Lung (tissue), 12 donors: ENCODE results near the gene PRSS12. TPM values are rescaled to one million over a fixed set of nuclear protein-coding genes. Genes with fewer than 3 reads are reported as not detected.

ENCODE experiments used
- ATAC-seq: fragments of 200-7000 bp; cut with Tn5 transposase; one replicate; pipeline ENCODE4 v1.9.1; 2020; ENCODE audit warnings: moderate number of reproducible peaks; ENCODE audit not compliant: insufficient read depth, low FRiP score
- DNase-seq, 3 donors: peaks; one replicate each; pipeline ENCODE4 v3.0.0-alpha.2; 2013 to 2017
- H3K27ac ChIP-seq, 2 donors: one replicate each; pipeline ENCODE4 v1.5.1; 2013; ENCODE audit warnings: mild to moderate bottlenecking in 2 of 2, moderate library complexity in 2 of 2, control low read depth in 1 of 2, inconsistent platforms in 1 of 2, low read depth in 1 of 2, low read length in 1 of 2
- H3K27me3 ChIP-seq, 3 donors: one replicate each; pipeline ENCODE4 v1.5.1; 2013; ENCODE audit warnings: low read length in 2 of 3; ENCODE audit not compliant: control insufficient read depth in 3 of 3, insufficient read depth in 3 of 3
- H3K36me3 ChIP-seq, 4 donors: one replicate each; pipeline ENCODE4 v1.5.1; 2013; ENCODE audit warnings: low read length in 4 of 4, mild to moderate bottlenecking in 1 of 4, moderate library complexity in 1 of 4; ENCODE audit not compliant: control insufficient read depth in 4 of 4, insufficient read depth in 4 of 4
- H3K4me1 ChIP-seq, 5 donors: one replicate each; pipeline ENCODE4 v1.5.1; 2013; ENCODE audit warnings: low read length in 5 of 5, mild to moderate bottlenecking in 2 of 5, moderate library complexity in 1 of 5; ENCODE audit not compliant: control insufficient read depth in 5 of 5, insufficient read depth in 5 of 5
- H3K4me3 ChIP-seq: one replicate; pipeline ENCODE4 v1.5.1; 2013; ENCODE audit warnings: mild to moderate bottlenecking, control low read depth, moderate library complexity
- H3K9ac ChIP-seq, 2 donors: one replicate each; pipeline ENCODE4 v1.5.1; 2013; ENCODE audit warnings: low read length in 2 of 2, control low read depth in 1 of 2; ENCODE audit not compliant: insufficient read depth in 1 of 2
- H3K9me3 ChIP-seq, 4 donors: one replicate each; pipeline ENCODE4 v1.5.1; 2013; ENCODE audit warnings: low read length in 3 of 4, mild to moderate bottlenecking in 1 of 4, moderate library complexity in 1 of 4; ENCODE audit not compliant: control insufficient read depth in 4 of 4, insufficient read depth in 3 of 4
- WGBS, 2 donors: extraction: QIAGEN DNeasy Blood & Tissue Kit; methylation state at CpG; one replicate each; pipeline ENCODE4 v1.1.7; 2013; 5-methylcytosine and 5-hydroxymethylcytosine counted together
- polyA plus RNA-seq, 2 donors: library from polyadenylated mRNA; stranded (reverse); fragments of 200-250 nt; gene quantifications; one replicate each; pipeline ENCODE4 v1.2.1, GENCODE V29; 2013
- total RNA-seq, 2 donors: library from RNA; depleted of rRNA in 1 of 2; stranded (reverse); fragments of >200 nt in 1 of 2; gene quantifications; one replicate each; pipeline ENCODE4 v1.2.1, GENCODE V29; 2014 to 2021
- TF ChIP-seq, protein P1 (sequence below): IDR thresholded peaks from 2 replicates; pipeline ENCODE4 v1.5.1; 2012; ENCODE audit warnings: mild to moderate bottlenecking; ENCODE audit errors: control extremely low read depth, extremely low read depth
- donor health status: control.
- donor health status: control.
- donor health status: Bipolar disorder and iron deficiency.
- donor health status: healthy.
- donor health status: DM: yes; HTN: yes; CAD: no.

PRSS12 gene
- total and polyA plus RNA-seq, 4 donors, result 2.9 to 55.0 (median 8.2) TPM

DNA sequence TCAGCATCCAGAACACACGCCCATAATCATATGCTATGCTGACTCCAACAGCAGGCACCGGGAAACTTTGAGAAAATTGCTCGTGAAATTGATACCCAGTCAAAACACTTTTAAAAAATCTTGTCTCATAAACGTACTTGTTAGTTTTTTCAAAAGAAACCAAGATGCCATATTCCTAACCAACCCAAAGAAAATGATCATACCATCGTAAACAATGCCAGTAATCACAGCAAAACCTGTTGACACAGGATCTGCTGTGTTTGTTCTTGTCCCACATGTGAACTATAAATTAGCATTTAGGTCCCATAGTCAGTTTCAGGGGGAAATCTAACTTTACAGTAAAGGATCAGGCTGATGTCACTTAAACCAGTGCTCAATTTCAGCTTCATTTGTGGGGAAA, 23.0 kb downstream of the PRSS12 start:
- ATAC-seq (no peak), DNase-seq (no peak)
- H3K27me3 ChIP-seq, result no peaks in the 10 kb centered on the region
- H3K27ac ChIP-seq, result no peak overlapping the region
- TF ChIP-seq, protein P1, sequence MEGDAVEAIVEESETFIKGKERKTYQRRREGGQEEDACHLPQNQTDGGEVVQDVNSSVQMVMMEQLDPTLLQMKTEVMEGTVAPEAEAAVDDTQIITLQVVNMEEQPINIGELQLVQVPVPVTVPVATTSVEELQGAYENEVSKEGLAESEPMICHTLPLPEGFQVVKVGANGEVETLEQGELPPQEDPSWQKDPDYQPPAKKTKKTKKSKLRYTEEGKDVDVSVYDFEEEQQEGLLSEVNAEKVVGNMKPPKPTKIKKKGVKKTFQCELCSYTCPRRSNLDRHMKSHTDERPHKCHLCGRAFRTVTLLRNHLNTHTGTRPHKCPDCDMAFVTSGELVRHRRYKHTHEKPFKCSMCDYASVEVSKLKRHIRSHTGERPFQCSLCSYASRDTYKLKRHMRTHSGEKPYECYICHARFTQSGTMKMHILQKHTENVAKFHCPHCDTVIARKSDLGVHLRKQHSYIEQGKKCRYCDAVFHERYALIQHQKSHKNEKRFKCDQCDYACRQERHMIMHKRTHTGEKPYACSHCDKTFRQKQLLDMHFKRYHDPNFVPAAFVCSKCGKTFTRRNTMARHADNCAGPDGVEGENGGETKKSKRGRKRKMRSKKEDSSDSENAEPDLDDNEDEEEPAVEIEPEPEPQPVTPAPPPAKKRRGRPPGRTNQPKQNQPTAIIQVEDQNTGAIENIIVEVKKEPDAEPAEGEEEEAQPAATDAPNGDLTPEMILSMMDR, result no peak
- peaks cover 0 to 19% (median 0%) of the 10 kb centered on the region in 5 donors for H3K4me1 ChIP-seq
- no peak overlapping the region for H3K9ac ChIP-seq
- H3K36me3 ChIP-seq, result peaks cover 0 to 11% (median 0%) of the 10 kb centered on the region in 4 donors
- no peaks in the 10 kb centered on the region for H3K9me3 ChIP-seq
- WGBS, 2 donors, result 93 to 94% methylated on average over 5 of the region's 5 CpGs
- no peak overlapping the region for H3K4me3 ChIP-seq

DNA sequence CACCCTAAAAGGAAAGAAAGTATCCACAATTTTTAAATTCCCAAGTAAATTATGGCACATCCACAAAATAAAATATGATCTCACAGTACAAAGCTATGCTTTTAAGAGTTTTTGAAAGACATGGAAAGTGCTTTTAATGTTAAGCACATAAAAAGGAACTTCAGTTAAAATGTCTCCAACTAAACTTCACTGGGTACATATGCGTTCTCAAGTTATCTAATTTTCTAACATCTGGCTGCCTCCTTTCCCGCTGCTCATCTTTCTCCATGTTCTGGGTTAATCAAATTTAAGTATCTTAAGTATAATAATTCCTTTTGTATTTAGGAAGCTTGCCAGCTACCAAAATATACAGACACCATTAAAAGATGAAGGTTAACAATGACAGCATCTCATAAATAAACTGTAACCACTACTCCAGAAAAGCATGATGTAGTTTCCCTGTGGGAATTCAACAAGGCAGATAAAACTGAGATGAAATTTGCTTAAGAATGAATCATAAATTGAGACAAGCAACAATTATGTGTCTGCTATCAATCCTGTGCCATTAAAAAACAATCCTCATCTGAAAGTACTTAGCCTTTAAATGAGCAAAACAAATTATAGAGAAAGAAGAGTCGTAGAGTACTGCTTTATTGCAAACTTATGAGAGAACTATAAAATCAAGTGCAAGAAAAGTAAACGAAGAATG, 25.1 kb downstream of the PRSS12 start:
- WGBS, 2 donors, result 73 to 83% methylated on average over 4 of the region's 4 CpGs
- H3K36me3 ChIP-seq, result peaks cover 0 to 8% (median 0%) of the 10 kb centered on the region in 4 donors
- no peaks in the 10 kb centered on the region for H3K9me3 ChIP-seq
- H3K27me3 ChIP-seq, result no peaks in the 10 kb centered on the region
- ATAC-seq (no peak), DNase-seq (peak in 2 of 3 donors; percentile 58 to 78)
- TF ChIP-seq, protein P1, result no peak
- H3K4me3 ChIP-seq, result no peak overlapping the region
- peak overlapping the region in 1 of 2 donors; percentile 55 for H3K9ac ChIP-seq
- H3K27ac ChIP-seq, result no peak overlapping the region
- H3K4me1 ChIP-seq, result peaks cover 0 to 28% (median 0%) of the 10 kb centered on the region in 5 donors

DNA sequence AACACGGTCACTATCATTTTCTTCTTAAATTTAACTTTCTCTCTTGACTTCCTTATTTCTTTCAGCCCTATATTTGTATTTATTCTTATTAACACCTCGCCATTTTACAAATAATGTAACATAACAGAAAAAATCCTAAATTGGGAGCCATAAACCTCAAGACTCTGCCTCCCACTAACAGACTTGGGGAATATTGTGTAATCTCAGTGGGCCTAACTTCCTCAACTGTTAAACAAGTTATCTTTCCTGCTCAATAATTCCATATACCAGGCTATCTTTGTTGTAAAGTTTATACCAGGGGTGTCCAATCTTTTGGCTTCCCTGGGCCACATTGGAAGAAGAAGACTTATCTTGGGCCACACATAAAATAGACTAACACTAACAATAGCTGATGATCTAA, 26.2 kb downstream of the PRSS12 start:
- TF ChIP-seq, protein P1, result no peak

More for the DNA sequence above, 26.2 kb downstream of the PRSS12 start:
- H3K9ac ChIP-seq, result no peak overlapping the region
- 40 to 75% methylated on average over 2 of the region's 2 CpGs for WGBS, 2 donors
- H3K27me3 ChIP-seq, result no peaks in the 10 kb centered on the region
- DNase-seq (no peak), ATAC-seq (no peak)
- no peak overlapping the region for H3K4me3 ChIP-seq
- H3K9me3 ChIP-seq, result no peaks in the 10 kb centered on the region
- H3K27ac ChIP-seq, result no peak overlapping the region
- H3K36me3 ChIP-seq, result peaks cover 0 to 8% (median 0%) of the 10 kb centered on the region in 4 donors
- peaks cover 0 to 35% (median 0%) of the 10 kb centered on the region in 5 donors for H3K4me1 ChIP-seq
